ENCODE measurements around the gene FAM131A.

DNA sequence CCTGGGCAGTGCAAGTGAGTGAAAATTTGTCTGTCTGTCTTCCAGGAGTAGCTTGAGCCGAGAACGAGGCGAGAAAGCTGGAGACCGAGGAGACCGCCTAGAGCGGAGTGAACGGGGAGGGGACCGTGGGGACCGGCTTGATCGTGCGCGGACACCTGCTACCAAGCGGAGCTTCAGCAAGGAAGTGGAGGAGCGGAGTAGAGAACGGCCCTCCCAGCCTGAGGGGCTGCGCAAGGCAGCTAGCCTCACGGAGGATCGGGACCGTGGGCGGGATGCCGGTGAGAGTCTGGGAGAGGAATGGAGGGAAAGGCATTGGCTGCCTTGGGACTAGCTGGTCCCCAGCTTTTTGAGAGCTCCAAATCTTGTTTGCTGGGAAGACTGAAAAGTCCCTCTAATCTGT lies 10.2 kb upstream of the FAM131A start:
- TF ChIP-seq, protein P1, sequence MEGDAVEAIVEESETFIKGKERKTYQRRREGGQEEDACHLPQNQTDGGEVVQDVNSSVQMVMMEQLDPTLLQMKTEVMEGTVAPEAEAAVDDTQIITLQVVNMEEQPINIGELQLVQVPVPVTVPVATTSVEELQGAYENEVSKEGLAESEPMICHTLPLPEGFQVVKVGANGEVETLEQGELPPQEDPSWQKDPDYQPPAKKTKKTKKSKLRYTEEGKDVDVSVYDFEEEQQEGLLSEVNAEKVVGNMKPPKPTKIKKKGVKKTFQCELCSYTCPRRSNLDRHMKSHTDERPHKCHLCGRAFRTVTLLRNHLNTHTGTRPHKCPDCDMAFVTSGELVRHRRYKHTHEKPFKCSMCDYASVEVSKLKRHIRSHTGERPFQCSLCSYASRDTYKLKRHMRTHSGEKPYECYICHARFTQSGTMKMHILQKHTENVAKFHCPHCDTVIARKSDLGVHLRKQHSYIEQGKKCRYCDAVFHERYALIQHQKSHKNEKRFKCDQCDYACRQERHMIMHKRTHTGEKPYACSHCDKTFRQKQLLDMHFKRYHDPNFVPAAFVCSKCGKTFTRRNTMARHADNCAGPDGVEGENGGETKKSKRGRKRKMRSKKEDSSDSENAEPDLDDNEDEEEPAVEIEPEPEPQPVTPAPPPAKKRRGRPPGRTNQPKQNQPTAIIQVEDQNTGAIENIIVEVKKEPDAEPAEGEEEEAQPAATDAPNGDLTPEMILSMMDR (conservative IDR thresholded peaks at IDR 0.05; ENCODE audit: low read depth, low read length) = no peak
- TF ChIP-seq EZH2 (IDR thresholded peaks at IDR 0.05; ENCODE audit: borderline replicate concordance, low read depth, low read length, poor library complexity, severe bottlenecking) = no peak
